HepG2 (cell line): ENCODE data around the gene TACC3. TPM values are rescaled to one million over a fixed set of nuclear protein-coding genes. Genes with fewer than 3 reads are reported as not detected.

Source experiments
- ASH2L ChIP-seq: fragments of 300-600, 200-600 bp; sonication (generic); IDR thresholded peaks from 2 replicates; pipeline ENCODE4 v1.7.0; 2017; ENCODE audit warnings: low read depth, mild to moderate bottlenecking, moderate library complexity, mixed read lengths, low read length; ENCODE audit not compliant: insufficient read length
- ATAD3A ChIP-seq: sonication (generic); formaldehyde crosslinking; IDR thresholded peaks from 2 replicates; pipeline ENCODE4 v1.4.0; 2020; ENCODE audit warnings: missing genetic modification reagents
- EP300 ChIP-seq, 3 experiments: sonication (generic) in 1 of 3; formaldehyde crosslinking in 1 of 3; IDR thresholded peaks; 2 replicates each; pipeline versions ENCODE4 v1.5.1 to v1.6.1; 2011 to 2020; ENCODE audit warnings: low read depth in 2 of 3, low read length in 2 of 3, borderline replicate concordance in 1 of 3, improper control_type of control experiment in 1 of 3, mild to moderate bottlenecking in 1 of 3, missing genetic modification reagents in 1 of 3, moderate library complexity in 1 of 3
- HNRNPLL ChIP-seq: fragments of 200-400 bp; formaldehyde crosslinking; IDR thresholded peaks from 2 replicates; pipeline ENCODE4 v1.6.1; 2017; ENCODE audit warnings: mild to moderate bottlenecking, low read depth, low read length; ENCODE audit not compliant: poor library complexity, severe bottlenecking
- IRX3 ChIP-seq: sonication (generic); formaldehyde crosslinking; IDR thresholded peaks from 2 replicates; pipeline ENCODE4 v1.8.1; 2023; ENCODE audit warnings: mild to moderate bottlenecking, low read depth, missing genetic modification reagents, borderline replicate concordance
- JUND ChIP-seq: sonication (generic); formaldehyde crosslinking; IDR thresholded peaks from 2 replicates; pipeline ENCODE4 v1.8.0; 2022; ENCODE audit warnings: mild to moderate bottlenecking, missing genetic modification reagents
- KAT8 ChIP-seq: IDR thresholded peaks from 2 replicates; pipeline ENCODE4 v1.6.1; 2016; ENCODE audit warnings: missing genetic modification reagents, missing compliant biosample characterization
- MAZ ChIP-seq, 2 experiments: sonication (generic) in 1 of 2; formaldehyde crosslinking in 1 of 2; IDR thresholded peaks; 2 replicates each; pipeline versions ENCODE4 v1.5.0 to v1.6.1; 2012 to 2020; ENCODE audit warnings: low read depth in 2 of 2, mild to moderate bottlenecking in 2 of 2, borderline replicate concordance in 1 of 2, improper control_type of control experiment in 1 of 2, low read length in 1 of 2, missing genetic modification reagents in 1 of 2, moderate library complexity in 1 of 2
- NFYB ChIP-seq: sonication (generic); formaldehyde crosslinking; IDR thresholded peaks from 2 replicates; pipeline ENCODE4 v1.4.0; 2020; ENCODE audit warnings: missing genetic modification reagents
- SALL1 ChIP-seq: sonication (generic); formaldehyde crosslinking; IDR thresholded peaks from 2 replicates; pipeline ENCODE4 v1.8.0; 2022; ENCODE audit warnings: mild to moderate bottlenecking, missing genetic modification reagents
- SRY ChIP-seq: sonication (generic); formaldehyde crosslinking; IDR thresholded peaks from 2 replicates; pipeline ENCODE4 v1.8.0; 2022; ENCODE audit warnings: mild to moderate bottlenecking, missing genetic modification reagents
- TMF1 ChIP-seq: sonication (generic); formaldehyde crosslinking; IDR thresholded peaks from 2 replicates; pipeline ENCODE4 v1.8.1; 2022; ENCODE audit warnings: low read depth, missing genetic modification reagents
- ZFP1 ChIP-seq: IDR thresholded peaks from 2 replicates; pipeline ENCODE4 v1.6.1; 2016
- ZMYM3 ChIP-seq: sonication (generic); formaldehyde crosslinking; IDR thresholded peaks from 2 replicates; pipeline ENCODE4 v1.5.1; 2020; ENCODE audit warnings: mild to moderate bottlenecking, missing genetic modification reagents
- ZNF20 ChIP-seq: sonication (generic); formaldehyde crosslinking; IDR thresholded peaks from 2 replicates; pipeline ENCODE4 v1.4.0; 2020; ENCODE audit warnings: mild to moderate bottlenecking, moderate library complexity, missing genetic modification reagents
- ZNF709 ChIP-seq: sonication (generic); formaldehyde crosslinking; IDR thresholded peaks from 2 replicates; pipeline ENCODE4 v1.5.0; 2020; ENCODE audit warnings: mild to moderate bottlenecking, missing genetic modification reagents
- ZNF839 ChIP-seq: sonication (generic); formaldehyde crosslinking; IDR thresholded peaks from 2 replicates; pipeline ENCODE4 v1.4.0; 2020; ENCODE audit warnings: missing genetic modification reagents, mild to moderate bottlenecking, borderline replicate concordance
- polyA plus RNA-seq, 8 experiments: library from polyadenylated mRNA; depleted of rRNA in 3 of 8; stranded (reverse) in 7 of 8; unstranded in 1 of 8; fragments of >200 nt; fragmentation: Illumina TruSeq in 4 of 8; extraction: Trizol in 4 of 8; gene quantifications; 2 replicates each; pipeline versions ENCODE4 v1.2.1 to v1.2.3, GENCODE V29; 2011 to 2016; ENCODE audit warnings: low read depth in 4 of 8, missing spikeins in 1 of 8, mixed read lengths in 1 of 8; ENCODE audit not compliant: insufficient read depth in 1 of 8
- total RNA-seq, 5 experiments: library from RNA; depleted of rRNA; stranded (reverse); fragments of >200 nt; fragmentation: Illumina TruSeq; extraction: Trizol; gene quantifications; 2 replicates each; pipeline ENCODE4 v1.2.3, GENCODE V29; 2016; ENCODE audit warnings: low read depth in 1 of 5
- TF ChIP-seq, protein P1 (sequence below): sonication (generic); formaldehyde crosslinking; IDR thresholded peaks from 2 replicates; pipeline ENCODE4 v1.5.0; 2020; ENCODE audit warnings: missing genetic modification reagents
- TF ChIP-seq, protein P2 (sequence below): IDR thresholded peaks from 2 replicates; pipeline ENCODE4 v1.6.1; 2016; ENCODE audit warnings: missing compliant biosample characterization, missing genetic modification reagents, borderline replicate concordance
- TF ChIP-seq, protein P3 (sequence below): sonication (generic); formaldehyde crosslinking; IDR thresholded peaks from 2 replicates; pipeline ENCODE4 v1.4.0; 2020; ENCODE audit warnings: low read depth, mild to moderate bottlenecking, missing genetic modification reagents
- TF ChIP-seq, protein P4 (sequence below): conservative IDR thresholded peaks from 2 replicates; pipeline ENCODE4 v1.6.1; 2018; ENCODE audit warnings: missing genetic modification reagents
- TF ChIP-seq, protein P5 (sequence below): sonication (generic); formaldehyde crosslinking; IDR thresholded peaks from 2 replicates; pipeline ENCODE4 v1.4.0; 2020; ENCODE audit warnings: missing genetic modification reagents

Gene TACC3
- total and polyA plus RNA-seq, 2 of the 13 experiments (the other 11 are each of a cell fraction or from before 2014, with no cell fraction given): 20.3 to 21.2 TPM

DNA sequence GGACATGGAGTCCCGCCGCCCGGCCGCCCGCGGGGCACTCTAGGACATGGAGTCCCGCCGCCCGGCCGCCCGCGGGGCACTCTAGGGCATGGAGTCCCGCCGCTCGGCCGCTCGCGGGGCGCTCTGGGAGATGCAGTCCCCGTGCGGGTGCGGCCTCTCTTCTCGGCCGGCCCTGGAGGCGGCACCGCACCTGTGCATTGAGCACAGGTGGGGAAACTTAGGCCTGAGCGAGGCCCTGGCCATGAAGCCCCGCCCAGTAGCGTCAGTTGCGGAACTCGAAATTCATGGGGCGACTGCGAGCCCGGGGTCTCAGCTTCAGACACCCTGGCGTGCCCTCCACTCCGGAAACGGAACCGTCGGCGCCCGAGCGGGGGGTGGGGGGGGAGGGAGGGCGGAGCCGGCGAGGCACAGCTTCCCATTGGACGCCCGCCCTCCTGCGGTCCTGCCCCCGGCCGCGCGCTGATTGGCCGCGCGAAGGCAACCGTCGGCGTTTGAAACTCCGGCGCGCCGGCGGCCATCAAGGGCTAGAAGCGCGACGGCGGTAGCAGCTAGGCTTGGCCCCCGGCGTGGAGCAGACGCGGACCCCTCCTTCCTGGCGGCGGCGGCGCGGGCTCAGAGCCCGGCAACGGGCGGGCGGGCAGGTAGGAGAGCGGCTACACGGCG is at the start of gene TACC3, which contains the start of gene TMEM129 (continued):
- TF ChIP-seq ASH2L (peak; percentile 64), IRX3 (0 out of 2 replicates have a peak, but pooled peaks have one; percentile 40), TMF1 (CRISPR knock-in tag) (peak; percentile 17; the same call in 1 of the 2 replicates), ZNF20 (CRISPR knock-in tag) (no peak), SALL1 (CRISPR knock-in tag) (0 out of 2 replicates have a peak, but pooled peaks have one; percentile 24), JUND (CRISPR knock-in tag) (no peak), ZFP1 (CRISPR knock-in tag) (0 out of 2 replicates have a peak, but pooled peaks have one; percentile 17), KAT8 (peak; percentile 85), SRY (CRISPR knock-in tag) (0 out of 2 replicates have a peak, but pooled peaks have one; percentile 14), EP300 (IDR thresholded peaks at IDR 0.05; ENCODE audit: low read depth in 2 of 2, low read length in 2 of 2) (0 out of 4 replicates have a peak, but pooled peaks have one; percentile 9 to 61), EP300 (CRISPR knock-in tag; IDR thresholded peaks at IDR 0.05; ENCODE audit: borderline replicate concordance) (no peak), HNRNPLL (peak; percentile 94), MAZ (IDR thresholded peaks at IDR 0.05; ENCODE audit: borderline replicate concordance, low read depth, low read length) (peak; percentile 73; the same call in 1 of the 2 replicates), MAZ (CRISPR knock-in tag; IDR thresholded peaks at IDR 0.05; ENCODE audit: low read depth) (no peak; the same call in none of the 2 replicates), ATAD3A (CRISPR knock-in tag) (no peak), NFYB (CRISPR knock-in tag) (peak; percentile 79), ZNF839 (no peak), ZNF709 (0 out of 2 replicates have a peak, but pooled peaks have one; percentile 63), ZMYM3 (0 out of 2 replicates have a peak, but pooled peaks have one; percentile 11)
- TF ChIP-seq, protein P1, sequence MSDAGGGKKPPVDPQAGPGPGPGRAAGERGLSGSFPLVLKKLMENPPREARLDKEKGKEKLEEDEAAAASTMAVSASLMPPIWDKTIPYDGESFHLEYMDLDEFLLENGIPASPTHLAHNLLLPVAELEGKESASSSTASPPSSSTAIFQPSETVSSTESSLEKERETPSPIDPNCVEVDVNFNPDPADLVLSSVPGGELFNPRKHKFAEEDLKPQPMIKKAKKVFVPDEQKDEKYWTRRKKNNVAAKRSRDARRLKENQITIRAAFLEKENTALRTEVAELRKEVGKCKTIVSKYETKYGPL (CRISPR knock-in tag): peak; percentile 17; the same call in 1 of the 2 replicates
- TF ChIP-seq, protein P2, sequence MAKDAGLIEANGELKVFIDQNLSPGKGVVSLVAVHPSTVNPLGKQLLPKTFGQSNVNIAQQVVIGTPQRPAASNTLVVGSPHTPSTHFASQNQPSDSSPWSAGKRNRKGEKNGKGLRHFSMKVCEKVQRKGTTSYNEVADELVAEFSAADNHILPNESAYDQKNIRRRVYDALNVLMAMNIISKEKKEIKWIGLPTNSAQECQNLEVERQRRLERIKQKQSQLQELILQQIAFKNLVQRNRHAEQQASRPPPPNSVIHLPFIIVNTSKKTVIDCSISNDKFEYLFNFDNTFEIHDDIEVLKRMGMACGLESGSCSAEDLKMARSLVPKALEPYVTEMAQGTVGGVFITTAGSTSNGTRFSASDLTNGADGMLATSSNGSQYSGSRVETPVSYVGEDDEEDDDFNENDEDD: peak; percentile 94
- TF ChIP-seq, protein P3, sequence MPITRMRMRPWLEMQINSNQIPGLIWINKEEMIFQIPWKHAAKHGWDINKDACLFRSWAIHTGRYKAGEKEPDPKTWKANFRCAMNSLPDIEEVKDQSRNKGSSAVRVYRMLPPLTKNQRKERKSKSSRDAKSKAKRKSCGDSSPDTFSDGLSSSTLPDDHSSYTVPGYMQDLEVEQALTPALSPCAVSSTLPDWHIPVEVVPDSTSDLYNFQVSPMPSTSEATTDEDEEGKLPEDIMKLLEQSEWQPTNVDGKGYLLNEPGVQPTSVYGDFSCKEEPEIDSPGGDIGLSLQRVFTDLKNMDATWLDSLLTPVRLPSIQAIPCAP (CRISPR knock-in tag): no peak
- TF ChIP-seq, protein P4, sequence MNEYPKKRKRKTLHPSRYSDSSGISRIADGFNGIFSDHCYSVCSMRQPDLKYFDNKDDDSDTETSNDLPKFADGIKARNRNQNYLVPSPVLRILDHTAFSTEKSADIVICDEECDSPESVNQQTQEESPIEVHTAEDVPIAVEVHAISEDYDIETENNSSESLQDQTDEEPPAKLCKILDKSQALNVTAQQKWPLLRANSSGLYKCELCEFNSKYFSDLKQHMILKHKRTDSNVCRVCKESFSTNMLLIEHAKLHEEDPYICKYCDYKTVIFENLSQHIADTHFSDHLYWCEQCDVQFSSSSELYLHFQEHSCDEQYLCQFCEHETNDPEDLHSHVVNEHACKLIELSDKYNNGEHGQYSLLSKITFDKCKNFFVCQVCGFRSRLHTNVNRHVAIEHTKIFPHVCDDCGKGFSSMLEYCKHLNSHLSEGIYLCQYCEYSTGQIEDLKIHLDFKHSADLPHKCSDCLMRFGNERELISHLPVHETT (CRISPR knock-in tag): peak; percentile 72
- TF ChIP-seq, protein P5, sequence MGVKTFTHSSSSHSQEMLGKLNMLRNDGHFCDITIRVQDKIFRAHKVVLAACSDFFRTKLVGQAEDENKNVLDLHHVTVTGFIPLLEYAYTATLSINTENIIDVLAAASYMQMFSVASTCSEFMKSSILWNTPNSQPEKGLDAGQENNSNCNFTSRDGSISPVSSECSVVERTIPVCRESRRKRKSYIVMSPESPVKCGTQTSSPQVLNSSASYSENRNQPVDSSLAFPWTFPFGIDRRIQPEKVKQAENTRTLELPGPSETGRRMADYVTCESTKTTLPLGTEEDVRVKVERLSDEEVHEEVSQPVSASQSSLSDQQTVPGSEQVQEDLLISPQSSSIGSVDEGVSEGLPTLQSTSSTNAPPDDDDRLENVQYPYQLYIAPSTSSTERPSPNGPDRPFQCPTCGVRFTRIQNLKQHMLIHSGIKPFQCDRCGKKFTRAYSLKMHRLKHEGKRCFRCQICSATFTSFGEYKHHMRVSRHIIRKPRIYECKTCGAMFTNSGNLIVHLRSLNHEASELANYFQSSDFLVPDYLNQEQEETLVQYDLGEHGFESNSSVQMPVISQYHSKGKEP: no peak
